Measurements from ENCODE around the gene C2orf49.

DNA sequence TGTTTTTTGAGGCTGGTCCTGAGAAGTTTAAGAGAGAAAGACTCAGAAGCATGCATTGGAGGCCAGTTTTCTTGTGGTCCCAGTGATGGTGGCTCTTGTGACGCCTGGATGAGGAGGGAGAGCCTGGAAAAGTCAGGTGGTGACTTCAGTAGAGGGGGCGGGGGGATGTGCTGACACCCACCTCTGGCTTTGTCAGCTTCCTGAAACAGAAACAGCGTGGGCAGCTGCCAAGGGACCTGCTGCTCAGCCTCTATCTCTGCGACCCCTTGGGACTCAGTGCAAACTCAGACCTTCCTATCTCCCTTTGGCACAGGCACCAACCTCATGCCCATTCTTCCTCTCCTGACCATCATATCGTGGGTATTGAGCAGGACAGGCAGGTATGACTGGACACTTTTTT is 14.2 kb upstream of the C2orf49 start:
- TF ChIP-seq, protein P1, sequence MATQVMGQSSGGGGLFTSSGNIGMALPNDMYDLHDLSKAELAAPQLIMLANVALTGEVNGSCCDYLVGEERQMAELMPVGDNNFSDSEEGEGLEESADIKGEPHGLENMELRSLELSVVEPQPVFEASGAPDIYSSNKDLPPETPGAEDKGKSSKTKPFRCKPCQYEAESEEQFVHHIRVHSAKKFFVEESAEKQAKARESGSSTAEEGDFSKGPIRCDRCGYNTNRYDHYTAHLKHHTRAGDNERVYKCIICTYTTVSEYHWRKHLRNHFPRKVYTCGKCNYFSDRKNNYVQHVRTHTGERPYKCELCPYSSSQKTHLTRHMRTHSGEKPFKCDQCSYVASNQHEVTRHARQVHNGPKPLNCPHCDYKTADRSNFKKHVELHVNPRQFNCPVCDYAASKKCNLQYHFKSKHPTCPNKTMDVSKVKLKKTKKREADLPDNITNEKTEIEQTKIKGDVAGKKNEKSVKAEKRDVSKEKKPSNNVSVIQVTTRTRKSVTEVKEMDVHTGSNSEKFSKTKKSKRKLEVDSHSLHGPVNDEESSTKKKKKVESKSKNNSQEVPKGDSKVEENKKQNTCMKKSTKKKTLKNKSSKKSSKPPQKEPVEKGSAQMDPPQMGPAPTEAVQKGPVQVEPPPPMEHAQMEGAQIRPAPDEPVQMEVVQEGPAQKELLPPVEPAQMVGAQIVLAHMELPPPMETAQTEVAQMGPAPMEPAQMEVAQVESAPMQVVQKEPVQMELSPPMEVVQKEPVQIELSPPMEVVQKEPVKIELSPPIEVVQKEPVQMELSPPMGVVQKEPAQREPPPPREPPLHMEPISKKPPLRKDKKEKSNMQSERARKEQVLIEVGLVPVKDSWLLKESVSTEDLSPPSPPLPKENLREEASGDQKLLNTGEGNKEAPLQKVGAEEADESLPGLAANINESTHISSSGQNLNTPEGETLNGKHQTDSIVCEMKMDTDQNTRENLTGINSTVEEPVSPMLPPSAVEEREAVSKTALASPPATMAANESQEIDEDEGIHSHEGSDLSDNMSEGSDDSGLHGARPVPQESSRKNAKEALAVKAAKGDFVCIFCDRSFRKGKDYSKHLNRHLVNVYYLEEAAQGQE (IDR thresholded peaks at IDR 0.05; ENCODE audit: insufficient read depth in 1 of 2, low read depth in 2 of 2, low read length in 1 of 2) = no peak
- TF ChIP-seq, protein P2, sequence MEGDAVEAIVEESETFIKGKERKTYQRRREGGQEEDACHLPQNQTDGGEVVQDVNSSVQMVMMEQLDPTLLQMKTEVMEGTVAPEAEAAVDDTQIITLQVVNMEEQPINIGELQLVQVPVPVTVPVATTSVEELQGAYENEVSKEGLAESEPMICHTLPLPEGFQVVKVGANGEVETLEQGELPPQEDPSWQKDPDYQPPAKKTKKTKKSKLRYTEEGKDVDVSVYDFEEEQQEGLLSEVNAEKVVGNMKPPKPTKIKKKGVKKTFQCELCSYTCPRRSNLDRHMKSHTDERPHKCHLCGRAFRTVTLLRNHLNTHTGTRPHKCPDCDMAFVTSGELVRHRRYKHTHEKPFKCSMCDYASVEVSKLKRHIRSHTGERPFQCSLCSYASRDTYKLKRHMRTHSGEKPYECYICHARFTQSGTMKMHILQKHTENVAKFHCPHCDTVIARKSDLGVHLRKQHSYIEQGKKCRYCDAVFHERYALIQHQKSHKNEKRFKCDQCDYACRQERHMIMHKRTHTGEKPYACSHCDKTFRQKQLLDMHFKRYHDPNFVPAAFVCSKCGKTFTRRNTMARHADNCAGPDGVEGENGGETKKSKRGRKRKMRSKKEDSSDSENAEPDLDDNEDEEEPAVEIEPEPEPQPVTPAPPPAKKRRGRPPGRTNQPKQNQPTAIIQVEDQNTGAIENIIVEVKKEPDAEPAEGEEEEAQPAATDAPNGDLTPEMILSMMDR (IDR thresholded peaks at IDR 0.05) = no peak
- TF ChIP-seq POLR2AphosphoS5 (IDR thresholded peaks at IDR 0.05; ENCODE audit: low read depth, low read length) = no peak
- TF ChIP-seq TCF7L2 (IDR thresholded peaks at IDR 0.05; ENCODE audit: low read depth, low read length) = no peak
- TF ChIP-seq SIN3A (IDR thresholded peaks at IDR 0.05; ENCODE audit: borderline replicate concordance, insufficient read depth, low read depth, low read length) = no peak

Measured in Panc1 (cell line).